Retina (tissue), 1 donor: ENCODE data around the gene CIAO2B.
"Not testable (repeated sequence)": the region's sequence is repeated elsewhere in the genome, so short reads cannot be mapped to it uniquely, and the experiment has no call there.

Experiments
- DNase-seq: peaks from one replicate; pipeline ENCODE4 v3.0.0-alpha.2; 2016

The CIAO2B gene

GRCh38 chr16:66955363-66956153 is 21.4 kb upstream of the CIAO2B start:
- DNase-seq = not testable (repeated sequence)

- peak; percentile 76 for DNase-seq
Observed at GRCh38 chr16:66954097-66954659, 20.0 kb upstream of the CIAO2B start.

GRCh38 chr16:66953462-66954096 is 19.4 kb upstream of the CIAO2B start:
- DNase-seq = no peak

- DNase-seq = no peak
Observed at GRCh38 chr16:66952430-66953110, 18.4 kb upstream of the CIAO2B start.

- DNase-seq = no peak
Observed at GRCh38 chr16:66950971-66951790, 17.0 kb upstream of the CIAO2B start.

GRCh38 chr16:66950437-66950836 is 16.2 kb upstream of the CIAO2B start:
- DNase-seq = no peak

- no peak for DNase-seq
Observed at GRCh38 chr16:66949472-66949871, 15.3 kb upstream of the CIAO2B start.

GRCh38 chr16:66948837-66949225 is 14.6 kb upstream of the CIAO2B start:
- peak; percentile 71 for DNase-seq

GRCh38 chr16:66948134-66948836 is 14.1 kb upstream of the CIAO2B start:
- DNase-seq = peak; percentile 70

- DNase-seq = peak; percentile 84
Observed at GRCh38 chr16:66947302-66948065, 13.3 kb upstream of the CIAO2B start.

GRCh38 chr16:66946974-66947301 is 12.7 kb upstream of the CIAO2B start:
- peak; percentile 31 for DNase-seq

- no peak for DNase-seq
Observed at GRCh38 chr16:66946541-66946940, 12.3 kb upstream of the CIAO2B start.

- no peak for DNase-seq
Observed at GRCh38 chr16:66945939-66946338, 11.7 kb upstream of the CIAO2B start.

- DNase-seq = not testable (repeated sequence)
Observed at GRCh38 chr16:66944971-66945370, 10.8 kb upstream of the CIAO2B start.

GRCh38 chr16:66944054-66944441 is 9.8 kb upstream of the CIAO2B start:
- DNase-seq = no peak

- DNase-seq = no peak
Observed at GRCh38 chr16:66943426-66944053, 9.3 kb upstream of the CIAO2B start.

- no peak for DNase-seq
Observed at GRCh38 chr16:66942981-66943380, 8.8 kb upstream of the CIAO2B start.

- no peak for DNase-seq
Observed at GRCh38 chr16:66940236-66940635, 6.0 kb upstream of the CIAO2B start.

- DNase-seq = no peak
Observed at GRCh38 chr16:66939366-66939765, 5.2 kb upstream of the CIAO2B start.

GRCh38 chr16:66937725-66938337 is 3.6 kb upstream of the CIAO2B start:
- DNase-seq = no peak
